T follicular helper cell (primary cell): ENCODE results near the gene LRATD1.

Experiments used
- DNase-seq: peaks from one replicate; pipeline ENCODE4 v3.0.0-alpha.2; 2020; ENCODE audit warnings: low read depth

Gene LRATD1

DNA sequence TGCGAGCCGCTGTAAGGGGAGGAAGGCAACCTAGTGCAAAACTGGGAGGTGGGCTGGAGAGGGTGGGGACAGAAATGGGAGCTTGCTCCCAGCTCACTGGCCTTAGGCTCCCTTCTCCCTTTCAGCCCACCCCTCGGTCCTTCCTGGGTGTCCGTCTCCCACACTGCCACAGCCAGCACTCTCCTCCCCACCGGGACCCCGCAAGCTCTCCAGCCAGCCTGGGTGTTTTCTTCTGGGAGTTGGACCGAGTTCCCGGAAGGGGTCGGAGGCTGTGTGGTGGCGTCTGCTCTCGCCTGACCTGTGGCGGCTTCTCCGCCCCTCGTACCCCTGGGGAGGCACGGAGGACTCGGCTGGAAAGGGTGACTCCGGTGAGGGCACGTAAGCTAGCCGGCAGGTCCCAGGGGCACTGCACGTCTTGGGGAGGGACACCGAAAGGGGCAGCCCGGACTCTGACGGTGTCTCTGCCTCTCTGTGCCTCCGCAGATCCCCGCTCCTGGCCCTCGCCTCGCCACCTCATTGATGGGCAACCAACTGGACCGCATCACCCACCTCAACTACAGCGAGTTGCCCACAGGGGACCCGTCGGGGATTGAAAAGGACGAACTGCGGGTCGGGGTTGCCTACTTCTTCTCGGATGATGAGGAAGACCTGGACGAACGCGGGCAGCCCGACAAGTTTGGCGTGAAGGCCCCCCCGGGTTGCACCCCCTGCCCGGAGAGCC, 1.1 kb downstream of the LRATD1 start:
- no peak for DNase-seq

DNA sequence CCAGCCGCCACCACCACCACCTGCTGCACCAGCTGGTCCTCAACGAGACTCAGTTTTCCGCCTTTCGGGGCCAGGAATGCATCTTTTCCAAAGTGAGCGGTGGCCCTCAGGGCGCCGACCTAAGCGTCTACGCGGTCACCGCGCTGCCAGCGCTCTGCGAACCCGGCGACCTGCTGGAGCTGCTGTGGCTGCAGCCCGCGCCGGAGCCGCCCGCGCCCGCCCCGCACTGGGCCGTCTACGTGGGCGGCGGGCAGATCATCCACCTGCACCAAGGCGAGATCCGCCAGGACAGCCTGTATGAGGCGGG, 1.6 kb downstream of the LRATD1 start:
- DNase-seq: no peak

DNA sequence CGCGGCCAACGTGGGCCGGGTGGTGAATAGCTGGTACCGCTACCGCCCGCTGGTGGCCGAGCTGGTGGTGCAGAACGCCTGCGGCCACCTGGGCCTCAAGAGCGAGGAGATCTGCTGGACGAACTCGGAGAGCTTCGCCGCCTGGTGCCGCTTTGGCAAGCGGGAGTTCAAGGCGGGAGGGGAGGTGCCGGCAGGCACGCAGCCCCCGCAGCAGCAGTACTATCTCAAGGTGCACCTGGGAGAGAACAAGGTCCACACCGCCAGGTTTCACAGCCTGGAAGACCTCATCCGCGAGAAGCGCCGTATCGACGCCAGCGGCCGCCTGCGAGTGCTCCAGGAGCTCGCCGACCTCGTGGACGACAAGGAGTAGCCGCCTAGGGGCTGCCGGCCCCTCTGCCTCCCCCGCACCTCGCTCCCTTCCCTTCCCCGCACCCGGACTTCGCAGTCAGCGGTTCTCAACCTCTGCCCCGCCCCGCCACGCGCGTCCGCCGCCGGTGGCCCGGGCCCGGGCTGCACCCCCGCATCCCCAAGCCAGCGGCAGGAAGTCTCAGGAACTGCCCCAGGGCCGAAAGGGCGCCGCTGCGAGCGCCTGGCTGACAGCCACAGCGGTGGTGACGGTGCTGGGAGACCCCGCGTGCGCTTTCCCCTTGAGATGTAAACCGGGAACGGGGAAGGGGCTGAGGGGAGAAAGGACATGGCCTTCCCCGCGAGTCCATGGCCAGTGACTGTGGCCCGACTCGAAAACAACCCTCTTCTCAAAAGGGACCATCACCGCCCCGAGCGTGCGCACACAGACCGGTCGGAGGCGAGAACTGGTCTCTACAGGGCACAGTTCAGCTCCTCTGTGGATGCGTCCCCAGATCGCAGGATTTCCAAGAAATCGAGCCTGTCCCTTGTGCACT, 2.2 kb downstream of the LRATD1 start:
- DNase-seq: no peak

DNA sequence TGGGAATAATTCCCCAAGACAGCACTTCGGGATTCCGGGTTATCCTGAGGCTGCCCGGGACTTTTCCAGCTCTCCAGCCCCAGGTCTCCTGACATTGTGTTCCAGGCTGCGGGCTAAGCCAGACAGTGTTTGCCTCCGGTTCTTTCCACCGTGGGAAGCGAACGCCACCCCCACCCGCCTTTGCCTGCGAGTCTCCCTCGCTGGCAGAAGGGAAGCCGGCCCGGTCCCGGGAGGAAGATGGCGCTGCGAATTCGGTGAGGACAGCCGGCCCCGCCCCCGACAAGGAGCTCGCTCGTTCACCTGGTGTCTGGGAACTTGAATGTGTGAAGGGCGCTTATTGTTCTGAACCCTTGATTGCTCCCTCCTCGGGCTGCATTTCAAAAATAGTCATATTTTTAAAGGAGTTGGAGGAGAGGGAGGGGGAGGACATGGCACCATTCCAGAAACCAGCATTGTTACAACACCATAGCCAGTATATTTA, 2.9 kb downstream of the LRATD1 start:
- DNase-seq: no peak

DNA sequence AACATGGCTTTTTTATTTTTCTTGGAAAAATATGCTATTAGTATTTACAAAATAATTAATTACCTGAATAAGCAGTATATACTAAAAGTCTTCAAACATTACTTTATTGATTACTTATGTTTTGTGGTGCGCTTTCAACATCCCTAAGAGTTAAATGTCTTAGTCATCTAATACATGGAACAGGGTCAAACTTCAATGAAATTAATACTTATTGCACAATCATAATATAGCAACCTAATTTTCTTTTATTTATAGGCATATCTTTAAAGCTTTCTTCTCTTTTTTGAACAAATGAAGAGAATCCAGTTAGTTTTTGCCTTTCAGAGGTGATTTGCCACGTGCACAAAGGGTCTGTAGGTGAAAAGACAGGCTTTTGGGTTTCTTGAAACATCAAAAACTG, 6.0 kb downstream of the LRATD1 start:
- DNase-seq: no peak

DNA sequence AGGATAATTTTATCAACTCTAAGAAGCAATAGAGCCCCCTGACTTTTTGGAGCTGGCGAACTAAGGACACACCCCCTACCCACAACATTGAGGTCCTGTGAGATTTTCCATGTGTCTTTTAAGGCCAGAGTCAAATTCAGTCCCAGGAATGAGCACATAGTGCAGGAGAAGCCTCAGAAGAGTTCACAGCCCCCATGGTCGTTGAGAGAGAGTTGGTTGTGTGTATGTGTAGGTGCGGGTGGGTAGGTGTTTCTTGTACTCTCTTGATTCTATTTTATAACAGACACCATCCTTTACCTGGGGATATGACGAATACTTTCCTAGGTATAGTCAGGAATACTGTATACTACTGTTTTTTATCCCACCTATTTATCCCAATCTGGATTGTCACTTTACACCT, 8.6 kb downstream of the LRATD1 start:
- DNase-seq: no peak

DNA sequence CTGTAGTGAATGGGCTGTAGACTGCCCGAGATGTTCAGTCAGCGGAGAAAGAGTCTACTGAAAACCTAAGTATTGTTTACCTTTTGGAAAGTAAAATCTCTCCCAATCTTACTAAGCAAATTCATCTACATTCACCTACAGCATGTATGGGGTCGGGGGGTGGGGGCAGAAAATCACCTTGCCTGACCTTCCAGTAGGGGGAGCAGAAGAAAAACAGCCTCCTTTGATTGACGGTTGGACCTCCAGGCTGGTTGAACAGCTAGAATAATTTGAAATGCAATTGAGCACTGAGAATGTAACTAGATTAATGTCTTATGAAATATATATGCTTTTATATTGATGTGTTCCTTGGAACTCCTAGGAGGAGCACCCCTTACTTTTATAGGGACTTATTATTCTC, 10.0 kb downstream of the LRATD1 start:
- DNase-seq: no peak

DNA sequence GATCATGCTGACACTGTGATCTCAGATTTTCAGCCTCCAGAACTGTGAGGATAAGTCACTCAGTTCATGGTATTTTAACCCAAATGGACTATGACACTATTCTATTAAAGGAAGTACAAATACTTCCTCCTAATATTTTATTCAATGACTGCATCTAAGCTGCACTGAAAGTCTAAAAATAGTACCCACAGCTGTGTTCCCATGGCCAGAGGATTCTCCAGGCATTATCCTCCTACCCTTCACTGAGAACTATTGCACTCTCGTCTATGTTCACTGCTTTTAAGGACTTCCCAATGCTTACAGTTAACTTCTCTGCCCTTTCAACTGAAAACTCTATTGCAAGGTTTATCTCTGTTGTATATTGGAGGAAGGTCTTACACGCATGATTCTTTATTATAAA, 15.2 kb downstream of the LRATD1 start:
- DNase-seq: no peak

DNA sequence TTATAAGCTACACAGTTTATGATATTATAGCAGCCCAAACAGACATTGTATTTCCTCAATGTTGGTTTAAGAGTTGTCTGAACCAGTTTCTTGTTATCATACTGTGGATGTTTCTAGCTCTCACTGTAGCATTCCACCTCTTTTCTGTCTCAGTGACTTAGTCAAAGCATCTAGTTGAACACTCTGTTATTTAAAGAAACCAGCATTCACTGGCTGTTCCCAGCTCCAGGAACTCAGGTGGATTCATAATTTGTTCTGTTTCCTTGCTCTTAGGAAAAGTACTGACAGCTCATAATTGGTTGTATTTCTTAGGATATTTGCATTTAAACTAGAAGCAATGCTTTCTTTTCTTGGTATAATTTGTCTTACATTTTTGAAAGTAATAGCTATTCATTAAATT, 17.5 kb downstream of the LRATD1 start:
- DNase-seq: no peak

DNA sequence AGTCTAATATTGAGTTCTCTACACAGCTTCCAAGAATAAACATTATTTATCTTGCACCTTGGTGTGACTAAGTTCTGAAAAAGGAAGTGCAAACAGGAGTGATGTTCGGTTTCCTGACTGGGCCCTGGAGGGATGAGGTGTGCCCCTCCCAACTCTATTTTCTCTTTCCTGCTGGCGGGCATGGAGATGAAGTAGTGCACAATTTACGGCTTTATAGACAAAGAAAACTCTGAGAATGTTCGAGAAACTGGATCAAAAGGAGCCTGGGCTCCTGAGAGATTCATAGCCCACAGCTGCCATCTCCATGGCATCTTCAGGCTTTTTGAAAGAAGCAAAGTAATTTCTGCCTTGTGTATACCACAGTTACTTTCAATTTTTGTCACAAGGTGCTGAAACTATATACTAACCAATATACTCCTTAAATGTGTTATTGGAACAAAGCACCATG, 22.3 kb downstream of the LRATD1 start:
- DNase-seq: no peak

DNA sequence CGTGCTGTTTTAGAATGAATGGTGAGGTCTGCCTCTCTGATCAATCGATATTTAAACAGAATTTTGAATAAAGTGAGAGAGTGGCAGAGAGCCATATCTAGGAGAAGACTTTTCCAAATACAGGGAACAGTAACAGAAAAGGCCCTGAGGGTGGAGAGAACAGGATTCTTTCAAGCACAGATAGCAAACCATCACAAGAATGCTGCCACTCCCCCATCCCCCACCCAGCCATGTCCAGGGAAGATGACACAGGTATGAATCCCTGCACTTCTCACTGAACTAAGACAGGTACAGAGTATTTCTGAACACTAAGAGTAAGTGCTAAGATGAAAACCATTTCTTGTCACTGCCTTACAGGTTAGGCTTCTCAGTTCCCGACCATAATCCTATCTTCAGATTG, 23.6 kb downstream of the LRATD1 start:
- no peak for DNase-seq

DNA sequence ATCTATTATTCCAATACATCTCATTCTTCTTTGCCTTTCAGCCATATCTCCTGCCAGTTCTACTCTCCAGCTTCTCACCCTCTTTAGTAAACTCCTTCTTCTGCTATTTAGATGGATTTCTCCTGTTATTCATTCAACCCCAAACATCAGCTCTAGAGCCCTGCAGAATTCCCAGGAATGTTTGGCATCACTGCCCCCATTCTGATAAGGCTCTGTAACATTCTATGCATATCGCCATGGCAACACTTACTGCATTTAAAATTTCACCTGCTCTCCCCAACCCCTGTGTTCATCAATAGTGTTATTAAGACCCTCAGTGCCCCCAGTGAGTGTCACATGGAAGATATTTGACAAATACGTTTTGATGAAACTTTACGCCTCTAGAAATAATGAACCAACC, 28.6 kb downstream of the LRATD1 start:
- no peak for DNase-seq

DNA sequence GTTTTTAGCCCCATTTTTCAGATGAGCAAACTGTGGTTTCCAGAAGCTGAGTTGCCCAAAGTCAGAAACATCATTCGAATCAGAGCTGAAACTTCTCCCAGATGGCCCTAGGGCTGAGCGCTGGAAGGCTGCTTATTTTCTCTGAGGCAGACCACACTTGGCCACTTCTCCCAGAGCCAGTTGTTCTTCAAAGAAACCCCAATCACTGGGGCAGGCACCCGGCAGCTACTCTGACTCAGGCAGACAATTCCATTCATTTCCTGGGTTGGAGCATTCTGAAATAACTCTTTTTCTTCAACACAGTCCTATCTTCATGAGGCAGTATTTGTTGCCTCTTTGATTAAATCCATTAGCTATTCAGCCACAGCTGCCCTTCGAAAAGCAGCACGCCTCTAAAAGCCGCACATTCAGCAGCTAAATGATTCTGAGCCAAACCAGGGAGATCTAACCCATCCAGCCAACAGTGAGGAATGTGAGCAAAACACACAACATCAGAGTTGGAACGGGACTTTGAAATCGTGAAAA, 40.9 kb downstream of the LRATD1 start:
- no peak for DNase-seq

DNA sequence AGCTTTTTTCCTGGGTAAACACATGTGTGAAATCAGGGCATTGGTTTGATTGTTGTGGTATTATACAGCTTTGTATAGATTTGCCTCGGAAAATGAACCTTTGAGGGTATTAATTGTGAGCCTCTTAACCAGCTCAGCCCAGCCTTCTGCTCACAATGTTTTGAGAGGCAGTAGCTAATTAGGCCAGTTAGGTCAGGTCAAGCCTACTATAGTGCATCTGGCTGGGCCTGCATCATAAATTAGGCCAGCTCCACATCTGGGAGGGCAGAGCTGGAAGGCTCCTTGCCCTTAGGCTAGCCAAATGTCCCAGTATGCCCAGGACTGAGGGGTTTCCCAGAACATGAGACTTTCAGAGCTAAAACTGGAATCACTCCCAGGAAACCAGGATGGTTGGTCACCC, 43.0 kb downstream of the LRATD1 start:
- DNase-seq: no peak

DNA sequence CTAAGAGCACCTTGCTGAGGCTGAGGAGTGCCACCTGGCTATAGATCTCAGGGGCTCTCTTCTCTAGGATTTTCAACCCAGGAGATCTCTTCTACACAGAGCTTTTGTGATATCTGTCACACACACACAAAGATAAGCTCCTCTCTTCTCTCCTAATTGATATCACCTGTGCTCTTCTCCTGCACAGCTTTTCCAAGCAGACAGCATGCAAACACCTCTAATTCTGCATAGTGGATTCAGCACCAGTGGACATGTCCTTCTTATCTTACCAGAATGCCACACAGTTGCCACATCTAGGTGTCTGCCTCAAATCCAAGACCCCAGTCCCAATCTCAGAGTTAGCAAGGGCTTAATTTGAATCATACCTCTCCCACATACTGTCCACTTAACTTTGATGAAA, 43.9 kb downstream of the LRATD1 start:
- no peak for DNase-seq

DNA sequence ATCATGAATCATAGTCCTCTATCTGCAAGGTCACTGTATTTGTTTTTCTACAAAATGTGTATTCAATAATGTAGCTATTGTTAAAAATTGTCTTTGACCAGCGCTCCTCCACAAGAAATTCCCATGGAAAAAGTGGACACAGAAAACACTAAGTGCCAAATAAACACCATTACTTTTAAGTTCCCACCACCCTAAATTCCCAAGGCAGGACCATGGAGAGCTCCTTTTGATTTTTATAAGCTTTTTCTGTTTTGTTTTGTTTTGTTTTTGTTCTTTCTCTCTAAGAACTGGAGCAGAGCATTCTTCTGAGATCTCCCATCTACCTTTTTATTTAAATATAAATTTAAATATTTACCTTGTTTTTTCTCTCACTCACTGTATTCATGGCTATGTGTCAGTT, 44.5 kb downstream of the LRATD1 start:
- no peak for DNase-seq

DNA sequence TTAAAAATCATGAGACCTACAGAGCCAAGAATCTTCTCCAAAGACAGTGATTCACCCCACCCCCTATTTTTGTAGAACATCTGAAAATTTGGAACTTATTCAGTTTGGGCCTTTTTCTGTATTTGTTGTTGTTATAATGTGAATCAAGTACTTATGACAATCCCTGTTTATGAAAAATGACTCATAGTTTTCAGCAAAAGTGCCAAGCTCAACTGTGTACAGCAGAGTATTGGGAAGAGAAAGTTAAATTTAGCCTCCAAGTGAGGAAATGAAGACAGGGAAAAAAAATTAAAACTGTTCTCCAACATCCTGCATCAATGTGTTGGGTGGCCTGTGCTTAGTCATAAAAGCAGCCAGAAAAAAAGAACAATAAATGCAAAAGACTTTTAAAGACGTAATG, 46.2 kb downstream of the LRATD1 start:
- DNase-seq: no peak

DNA sequence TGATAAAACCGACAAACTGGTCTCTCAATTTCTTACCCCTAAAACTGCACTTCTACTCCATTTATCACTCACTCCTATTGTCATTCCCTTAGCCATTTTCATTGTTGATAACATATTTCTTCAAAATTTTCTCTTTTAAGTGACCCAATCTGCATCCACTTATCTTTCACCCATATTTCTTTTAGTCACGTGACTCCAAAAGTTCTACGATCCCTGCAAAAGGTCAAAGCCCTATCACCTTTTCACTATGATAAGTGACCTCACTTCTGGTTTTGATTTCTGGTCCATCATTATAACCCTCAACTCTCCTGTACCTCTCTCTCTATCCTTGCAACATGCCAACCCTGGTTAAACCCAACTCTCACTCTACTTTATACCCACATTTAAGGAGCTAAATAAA, 49.1 kb downstream of the LRATD1 start:
- no peak for DNase-seq
